ENCODE measurements around the gene OTOG.
A peak's percentile ranks its signal among the peaks of the same experiment; 100 is the strongest.

Gene OTOG

DNA sequence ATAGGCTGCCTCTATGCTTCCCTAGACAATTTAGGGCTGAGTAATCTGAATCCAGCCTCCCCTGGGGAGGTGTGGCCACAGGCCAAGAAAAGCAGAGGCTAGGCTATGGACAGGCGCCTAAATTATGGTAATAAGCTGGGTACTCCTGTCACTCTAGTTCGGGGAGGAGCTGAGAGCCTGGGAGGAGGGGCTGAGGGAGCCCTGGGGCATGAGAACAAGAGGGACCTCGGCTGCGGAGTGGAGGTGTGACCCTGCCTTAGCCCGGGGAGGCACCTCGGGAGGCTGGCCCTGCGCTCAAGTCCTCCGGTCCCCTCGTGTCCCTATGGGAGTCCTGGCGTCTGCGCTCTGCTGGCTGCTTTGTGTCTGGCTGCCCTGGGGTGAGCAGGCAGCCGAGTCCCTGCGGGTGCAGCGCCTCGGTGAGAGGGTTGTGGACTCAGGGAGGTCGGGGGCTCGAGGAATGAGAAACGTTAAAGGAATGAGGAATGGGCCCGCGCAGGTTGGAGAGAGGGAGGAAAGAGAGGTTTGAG, at the start of gene OTOG:
TSS of gene OTOG (plus strand) at position 209 of the 527 bp plus-strand sequence. CDS start at position 323, 114 bp downstream.
- DNase-seq (ENCODE audit: low read depth in 2 of 2): no peak

- no peak for DNase-seq (ENCODE audit: low read depth in 2 of 2)
Measured at GRCh38 chr11:17498058-17498457, 49.0 kb upstream of the OTOG start.

DNA sequence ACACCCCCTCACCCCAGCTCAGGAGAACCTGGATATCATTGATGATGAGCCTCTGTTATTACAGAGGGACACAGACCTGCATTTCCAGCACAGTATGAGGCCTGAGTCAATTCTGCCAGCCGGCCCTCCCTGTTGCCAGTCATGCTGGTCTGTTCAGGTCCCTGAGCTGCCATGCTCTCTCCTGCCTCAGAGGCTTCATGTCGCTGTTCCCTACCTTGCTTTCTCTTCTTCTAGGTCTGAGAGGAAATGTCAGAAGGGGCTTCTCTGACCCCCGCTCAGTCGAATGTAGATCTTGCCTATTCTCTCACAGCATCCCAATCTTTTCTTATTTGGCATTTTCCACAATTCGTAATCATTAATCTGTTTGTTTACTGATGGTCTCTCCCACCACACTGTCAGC, 48.6 kb upstream of the OTOG start:
- DNase-seq (ENCODE audit: low read depth in 2 of 2): no peak

- DNase-seq (ENCODE audit: low read depth in 2 of 2): no peak
Measured at GRCh38 chr11:17500673-17501072, 46.4 kb upstream of the OTOG start.

DNA sequence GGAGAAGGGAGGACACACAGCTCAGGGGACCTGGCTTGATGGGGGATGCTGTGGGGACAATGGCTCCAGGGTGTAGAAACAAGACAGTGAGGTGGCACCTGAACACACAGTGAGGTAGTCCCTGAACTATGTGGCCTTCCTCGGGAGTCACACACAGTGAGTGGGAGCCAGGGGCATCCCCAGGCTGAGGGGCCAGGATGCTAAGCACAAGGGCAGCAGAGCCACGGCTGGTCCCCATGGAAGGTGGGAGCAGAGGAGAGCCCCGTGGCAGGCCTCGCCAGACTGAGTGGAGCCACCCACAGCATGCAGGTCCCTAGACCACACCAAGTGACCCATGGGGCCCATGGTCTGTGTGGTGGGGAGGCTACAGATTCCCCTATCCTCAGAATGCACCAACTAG, 44.4 kb upstream of the OTOG start:
- no peak for DNase-seq (ENCODE audit: low read depth in 2 of 2)

DNA sequence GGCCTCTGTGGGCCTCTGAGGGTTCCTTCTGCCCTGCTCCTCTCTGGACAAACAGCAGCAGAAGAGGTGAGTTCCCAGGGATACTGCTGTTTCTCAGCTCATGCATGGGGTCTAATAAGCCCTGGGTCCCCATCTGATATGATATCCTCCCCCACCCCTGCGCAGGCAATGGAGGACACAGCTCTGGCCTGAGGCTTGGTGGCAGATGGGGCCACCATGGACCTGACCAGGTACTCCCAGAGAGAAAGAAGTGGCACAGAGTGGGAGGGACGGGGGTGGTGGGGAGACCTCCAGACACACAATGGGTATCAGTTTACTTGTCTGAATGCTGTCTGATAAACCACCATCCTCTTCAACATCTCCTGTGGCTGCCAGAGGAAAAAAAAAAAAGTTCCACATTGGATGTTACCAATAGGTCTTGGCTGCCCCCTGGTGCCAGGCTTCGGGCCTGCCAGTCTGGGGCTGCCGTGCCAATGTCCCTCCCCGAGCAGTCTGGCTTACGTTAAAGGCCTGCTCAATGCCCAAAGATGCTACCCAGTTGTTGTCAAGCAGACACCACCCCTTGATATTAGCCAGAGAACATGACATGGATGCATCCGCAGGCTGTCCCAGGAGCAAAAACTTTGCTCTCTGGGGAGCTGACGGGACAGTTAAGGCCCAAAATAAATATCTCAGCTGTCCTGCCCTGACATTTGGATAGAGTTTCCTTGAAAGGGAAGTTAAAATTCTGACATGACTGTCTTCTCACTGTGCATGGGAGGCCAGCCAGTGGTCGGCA, 42.5 kb upstream of the OTOG start:
- DNase-seq (ENCODE audit: low read depth in 2 of 2): peak; percentile 52 to 60

DNA sequence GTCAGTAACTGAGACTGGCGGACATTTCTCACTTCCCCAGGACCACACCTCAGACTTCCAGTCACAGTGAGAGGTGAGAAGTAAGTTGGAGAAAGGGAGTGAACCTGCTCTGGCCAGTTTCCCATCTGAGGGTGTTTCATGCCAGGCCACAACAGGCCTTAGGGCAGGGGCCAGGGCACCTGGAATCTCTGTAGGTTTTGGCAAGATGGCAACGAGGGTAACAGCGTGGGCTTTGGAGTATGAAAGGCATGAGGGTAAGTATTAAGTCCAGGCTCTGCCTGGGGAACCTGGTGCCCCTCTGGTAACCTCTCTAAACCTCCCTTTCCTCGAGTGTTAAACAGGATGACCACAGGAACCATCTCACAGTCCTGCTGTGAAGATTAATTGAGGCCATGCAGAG, 41.9 kb upstream of the OTOG start:
- no peak for DNase-seq (ENCODE audit: low read depth in 2 of 2)

DNA sequence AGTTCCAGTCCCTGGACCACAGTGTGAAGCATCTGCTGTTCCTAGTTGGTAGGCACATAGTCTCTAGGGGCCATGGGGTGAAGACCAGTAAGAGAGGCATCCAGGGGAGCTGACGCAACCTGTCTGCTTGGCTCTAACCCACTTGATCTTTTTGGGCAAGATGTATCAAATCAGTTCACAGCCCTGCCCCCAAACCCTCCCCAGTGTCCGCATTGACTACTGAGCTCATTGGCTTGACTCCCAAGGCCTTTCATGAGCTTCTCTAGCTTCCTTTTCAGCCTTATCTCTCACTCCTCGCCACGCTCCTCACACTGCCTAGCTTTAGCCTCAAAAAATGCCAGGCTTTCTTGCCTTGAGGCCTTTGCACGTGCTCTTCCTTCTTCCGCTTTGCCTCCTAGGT, 40.7 kb upstream of the OTOG start:
- no peak for DNase-seq (ENCODE audit: low read depth in 2 of 2)

GRCh38 chr11:17506942-17507341, 40.1 kb upstream of the OTOG start:
- no peak for DNase-seq (ENCODE audit: low read depth in 2 of 2)

- no peak for DNase-seq (ENCODE audit: low read depth in 2 of 2)
Measured at GRCh38 chr11:17507773-17508172, 39.3 kb upstream of the OTOG start.

GRCh38 chr11:17508306-17508705, 38.8 kb upstream of the OTOG start:
- DNase-seq (ENCODE audit: low read depth in 2 of 2): no peak

DNA sequence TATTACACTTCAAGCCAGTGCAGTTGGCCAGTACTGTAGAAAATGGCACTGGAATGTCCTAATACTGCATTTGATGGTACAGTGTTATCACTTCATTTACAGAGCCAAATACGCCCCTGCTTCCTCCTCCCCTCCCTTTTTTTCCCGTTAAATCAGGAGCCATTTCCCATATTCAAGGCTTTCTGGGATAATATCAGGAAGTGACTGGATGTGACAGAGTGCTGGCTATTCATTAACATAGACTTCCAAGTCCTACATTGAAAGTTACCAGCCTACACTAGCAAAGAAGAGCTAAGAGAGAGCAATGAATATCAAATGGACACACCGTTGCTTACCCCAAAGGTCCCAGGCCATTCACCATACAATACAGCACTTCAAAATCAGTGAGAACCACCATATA, 38.3 kb upstream of the OTOG start:
- DNase-seq (ENCODE audit: low read depth in 2 of 2): no peak

DNA sequence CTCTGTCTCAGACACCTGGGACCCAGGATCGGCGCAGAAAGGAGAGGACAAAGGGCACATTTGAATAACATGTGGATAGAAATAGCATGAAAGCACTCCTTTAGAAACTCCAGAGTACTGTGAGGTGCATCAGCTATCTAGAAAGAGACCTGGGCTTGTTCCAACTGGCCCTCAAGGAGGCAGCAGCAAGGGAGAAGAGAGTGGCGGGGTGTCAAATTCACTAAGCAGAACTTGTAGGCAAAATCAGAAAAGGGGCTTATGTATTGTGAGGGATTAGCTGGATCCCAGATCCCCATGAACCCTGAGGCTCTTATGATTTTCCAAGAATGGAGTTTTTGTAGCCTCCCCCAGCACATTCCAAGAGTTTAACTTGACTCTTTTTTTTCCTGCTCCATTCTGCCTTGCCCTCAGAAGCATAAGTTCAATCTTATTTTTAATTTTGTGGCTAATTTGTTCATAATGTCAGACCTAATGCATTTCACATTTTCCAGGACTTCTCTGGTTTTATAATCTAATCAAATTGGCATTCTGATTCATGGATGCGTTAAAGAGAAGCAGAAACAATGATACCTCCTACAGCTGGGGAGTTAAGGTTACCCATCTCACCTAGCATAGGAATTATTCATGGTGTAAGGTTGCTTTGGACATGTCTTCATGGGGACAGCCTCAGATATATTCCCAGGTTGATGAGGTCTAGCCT, 36.4 kb upstream of the OTOG start:
- no peak for DNase-seq (ENCODE audit: low read depth in 2 of 2)

- no peak for DNase-seq (ENCODE audit: low read depth in 2 of 2)
Measured at GRCh38 chr11:17511571-17511970, 35.5 kb upstream of the OTOG start.

GRCh38 chr11:17512101-17512500, 35.0 kb upstream of the OTOG start:
- no peak for DNase-seq (ENCODE audit: low read depth in 2 of 2)

DNA sequence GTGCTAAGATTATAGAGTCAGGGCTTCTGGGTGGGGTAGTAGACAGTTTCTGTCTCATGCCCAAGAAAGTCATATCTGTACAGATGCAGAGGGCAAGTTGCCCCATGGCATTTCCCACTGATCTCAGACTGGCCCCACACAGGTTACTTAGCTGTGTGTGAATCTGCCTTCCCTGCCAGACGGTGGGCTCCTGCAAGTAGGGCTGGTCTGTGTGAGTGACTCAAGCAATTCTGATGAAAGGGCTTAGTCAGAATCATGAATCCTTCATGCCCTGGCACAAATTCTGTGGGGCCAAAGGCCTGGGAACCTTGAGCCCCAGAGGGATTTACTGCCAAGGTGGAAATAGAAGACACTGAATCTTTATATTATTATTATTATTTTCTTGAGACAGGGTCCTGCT, 33.2 kb upstream of the OTOG start:
- peak in 1 of 2 donors; percentile 26 for DNase-seq (ENCODE audit: low read depth in 2 of 2)

DNA sequence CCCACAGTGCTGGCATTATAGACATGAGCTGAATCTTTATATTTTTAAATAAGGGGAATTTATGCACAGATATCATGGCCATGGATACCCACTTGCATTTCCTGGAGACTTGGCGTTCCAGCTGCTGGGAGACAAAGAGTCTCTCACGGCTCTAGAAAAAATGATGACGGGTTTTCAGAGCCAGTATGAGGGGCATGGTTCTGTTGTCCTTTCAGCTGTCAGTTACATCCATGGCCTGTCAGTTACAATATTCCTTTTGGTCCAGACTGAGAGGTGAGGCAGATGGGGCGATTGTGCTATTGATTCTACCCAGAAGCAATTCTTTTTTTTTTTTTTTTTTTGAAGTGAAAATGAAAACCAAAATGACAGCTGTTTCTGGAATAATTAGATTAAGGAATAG, 32.6 kb upstream of the OTOG start:
- DNase-seq (ENCODE audit: low read depth in 2 of 2): no peak

DNA sequence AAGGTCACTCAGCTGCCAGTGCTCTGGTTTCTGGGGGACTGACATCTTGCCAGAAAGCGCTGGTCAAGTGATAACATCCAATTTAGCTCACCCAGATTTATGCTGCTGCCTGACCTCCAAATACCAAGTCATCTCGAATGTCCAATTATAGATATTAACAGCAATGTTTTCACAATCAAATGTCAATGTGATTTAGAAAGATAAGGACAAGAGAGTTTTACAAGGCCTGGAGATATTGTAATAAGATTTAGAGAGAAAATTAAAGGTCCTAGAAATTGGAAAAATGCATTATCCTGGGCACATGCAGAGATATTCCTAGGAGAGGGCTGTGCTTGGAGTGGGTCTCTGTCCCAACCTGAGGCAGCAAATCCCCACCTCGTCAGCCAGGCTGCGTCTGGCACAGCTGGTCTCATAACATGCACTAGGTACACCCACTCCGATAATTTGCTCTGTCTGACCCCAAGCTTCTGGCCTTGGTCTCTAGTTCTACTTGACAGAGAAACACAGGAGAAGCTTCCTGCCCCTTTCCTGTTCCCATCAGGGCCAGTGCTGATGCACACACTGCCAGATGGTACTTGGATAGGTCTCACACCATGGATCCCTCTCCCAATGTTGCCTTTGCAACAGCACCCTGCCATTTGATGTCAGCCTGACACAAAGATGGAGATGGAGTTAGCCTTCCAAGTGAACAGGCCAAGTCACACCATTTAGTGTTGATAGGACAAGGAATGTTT, 31.4 kb upstream of the OTOG start:
- DNase-seq (ENCODE audit: low read depth in 2 of 2): no peak

DNA sequence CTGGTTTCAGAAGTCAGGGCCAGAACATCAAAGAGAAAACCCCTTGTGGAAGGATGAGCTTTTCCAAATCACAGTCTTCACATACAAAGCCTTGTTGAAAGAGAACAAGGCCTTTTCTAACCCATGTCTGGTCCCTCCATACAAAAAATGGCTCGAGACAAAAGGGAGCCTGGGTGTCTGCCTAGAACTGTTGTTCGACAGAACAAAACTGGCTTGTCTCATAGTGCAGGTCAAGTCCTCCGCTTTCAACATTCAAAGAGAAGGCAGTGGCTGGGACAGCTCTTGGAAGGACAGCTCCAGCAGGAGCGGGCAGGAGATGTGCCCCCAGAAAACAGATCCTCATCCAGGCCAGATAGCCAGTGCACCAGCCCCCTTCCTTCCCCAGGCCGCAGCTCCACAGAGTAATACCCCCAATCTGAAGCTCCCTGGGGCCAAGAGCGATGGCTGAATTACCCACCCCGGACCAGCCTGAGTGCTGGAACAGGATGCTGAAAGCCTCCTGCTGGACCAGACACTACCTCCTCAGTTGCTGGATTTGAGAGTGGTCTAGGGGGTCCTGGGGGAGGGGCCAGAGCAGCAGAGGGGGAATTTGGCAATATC, 30.4 kb upstream of the OTOG start:
- DNase-seq (ENCODE audit: low read depth in 2 of 2): no peak

DNA sequence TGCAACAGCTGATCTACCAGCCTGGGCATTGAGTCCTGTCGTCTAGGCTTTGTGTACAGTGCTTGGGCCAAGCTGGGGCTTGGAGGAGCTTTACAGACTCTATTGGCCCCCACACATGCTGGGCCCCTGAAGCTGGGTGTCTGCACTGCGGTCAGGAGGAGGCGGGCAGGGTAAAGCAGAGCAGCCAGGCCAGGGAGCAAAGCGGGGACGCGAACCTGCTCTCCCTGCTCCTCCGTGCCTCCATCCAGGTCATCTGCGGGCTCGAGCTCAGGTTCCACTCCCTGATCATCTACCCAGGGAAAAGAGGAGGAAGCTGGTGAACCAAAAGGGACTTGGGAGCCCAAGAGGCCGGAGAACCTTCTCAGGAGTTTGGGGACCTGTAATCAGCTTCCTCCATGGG, 29.9 kb upstream of the OTOG start:
- DNase-seq (ENCODE audit: low read depth in 2 of 2): no peak

DNA sequence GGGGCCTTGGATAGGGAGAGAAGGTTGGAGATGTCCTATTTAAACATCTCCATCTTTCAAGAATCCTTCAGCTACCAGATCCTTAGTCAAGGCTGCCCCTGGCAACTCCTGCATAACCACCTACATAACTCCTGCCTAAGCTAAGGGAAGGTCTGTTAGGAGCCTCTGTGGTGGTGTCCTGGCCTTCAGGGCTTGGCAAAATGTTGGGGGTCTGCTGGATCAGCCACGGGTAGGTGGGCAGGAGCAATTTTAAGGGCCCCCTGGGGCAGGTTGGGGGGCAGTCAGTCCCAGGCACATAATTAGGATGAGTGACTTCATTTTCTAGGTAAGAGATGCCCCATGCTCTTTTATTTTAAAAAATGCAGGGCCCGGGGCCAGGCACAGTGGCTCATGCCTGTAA, 28.7 kb upstream of the OTOG start:
- DNase-seq (ENCODE audit: low read depth in 2 of 2): no peak

All from stimulated activated CD8-positive, alpha-beta memory T cell treated with anti-CD3 and anti-CD28 coated beads, Interleukin-15, amount 100 ng/mL, for 48 hours (primary cell).